H1 (cell line): ENCODE results near the gene KRTAP10-12. TPM values are rescaled to one million over a fixed set of nuclear protein-coding genes. Genes with fewer than 3 reads are reported as not detected.

Source experiments
- CTCF ChIA-PET: fragments of 300-600 bp; sonication (Branson Sonifier 250); formaldehyde crosslinking; loops from one replicate; lab custom pipeline; 2021; ENCODE audit not compliant: partially characterized antibody; lab: Charles Lee
- POLR2A ChIA-PET: fragments of 300-600 bp; sonication (Branson Sonifier 250); formaldehyde crosslinking; loops from one replicate; lab custom pipeline; 2021; ENCODE audit warnings: inconsistent platforms; ENCODE audit not compliant: partially characterized antibody; lab: Charles Lee
- DNase-seq, 2 experiments: peaks; one replicate each; pipeline versions ENCODE4 v3.0.0 to v3.0.0-alpha.2; 2010 to 2022; ENCODE audit warnings: low spot score in 2 of 2, low read depth in 1 of 2, mixed read lengths in 1 of 2
- FAIRE-seq: peaks from 2 replicates; lab custom pipeline; 2011; peaks lifted over from hg19 to GRCh38; lab: Jason Lieb, UNC
- H2AFZ ChIP-seq: 2 replicates; pipeline ENCODE4 v1.8.1; 2012; ENCODE audit warnings: low read length, inconsistent platforms
- H2AK5ac ChIP-seq: 2 replicates; pipeline ENCODE4 v1.6.1; 2013; ENCODE audit warnings: low read depth, low read length
- H2BK120ac ChIP-seq: replicated peaks from 2 replicates; pipeline ENCODE3; 2013; ENCODE audit warnings: low read depth, low read length, inconsistent platforms
- H2BK12ac ChIP-seq: 2 replicates; pipeline ENCODE4 v1.6.1; 2013; ENCODE audit warnings: low read depth, low read length
- H2BK15ac ChIP-seq: 2 replicates; pipeline ENCODE4 v1.6.1; 2013; ENCODE audit warnings: low read length
- H2BK20ac ChIP-seq: 2 replicates; pipeline ENCODE4 v1.6.1; 2013; ENCODE audit warnings: low read length
- H2BK5ac ChIP-seq: 2 replicates; pipeline ENCODE4 v1.6.1; 2013; ENCODE audit warnings: low read depth, low read length
- H3K14ac ChIP-seq: 2 replicates; pipeline ENCODE4 v1.6.1; 2013; ENCODE audit warnings: inconsistent platforms; ENCODE audit not compliant: insufficient read length
- H3K18ac ChIP-seq: 2 replicates; pipeline ENCODE4 v1.6.1; 2013; ENCODE audit warnings: low read length; ENCODE audit errors: extremely low read depth
- H3K23ac ChIP-seq: 2 replicates; pipeline ENCODE4 v1.6.1; 2013; ENCODE audit warnings: inconsistent platforms; ENCODE audit not compliant: insufficient read length
- H3K23me2 ChIP-seq: 2 replicates; pipeline ENCODE4 v1.6.1; 2013; ENCODE audit warnings: low read depth, low read length
- H3K27ac ChIP-seq: 2 replicates; pipeline ENCODE4 v1.6.1; 2011; ENCODE audit warnings: low read depth, low read length, inconsistent platforms
- H3K27me3 ChIP-seq, 4 experiments: replicated peaks in 1 of 4; 1 replicate in 1 of 4; 2 replicates in 3 of 4; pipeline versions ENCODE4 v1.6.1 to v1.8.1; 2011 to 2013; ENCODE audit warnings: low read length in 3 of 4, mild to moderate bottlenecking in 3 of 4, inconsistent platforms in 2 of 4, mixed read lengths in 2 of 4, moderate library complexity in 1 of 4; ENCODE audit not compliant: control insufficient read depth in 3 of 4, insufficient read depth in 3 of 4; ENCODE audit errors: extremely low read depth in 1 of 4
- H3K36me3 ChIP-seq, 4 experiments: 2 replicates each; pipeline versions ENCODE4 v1.6.1 to v1.8.1; 2011 to 2013; ENCODE audit warnings: mild to moderate bottlenecking in 4 of 4, low read length in 3 of 4, moderate library complexity in 2 of 4, control low read depth in 1 of 4, inconsistent platforms in 1 of 4; ENCODE audit not compliant: insufficient read depth in 4 of 4, control insufficient read depth in 2 of 4
- H3K4ac ChIP-seq: replicated peaks from 2 replicates; pipeline ENCODE3; 2013; ENCODE audit warnings: low read length, low read depth, mixed read lengths, inconsistent platforms; ENCODE audit not compliant: insufficient read length
- H3K4me1 ChIP-seq, 4 experiments: replicated peaks in 1 of 4; 1 replicate in 1 of 4; 2 replicates in 3 of 4; pipeline versions ENCODE4 v1.6.1 to v1.8.1; 2011 to 2013; ENCODE audit warnings: low read length in 3 of 4, inconsistent platforms in 2 of 4, mixed read lengths in 1 of 4; ENCODE audit not compliant: insufficient read depth in 4 of 4, control insufficient read depth in 3 of 4
- H3K4me2 ChIP-seq, 2 experiments: 2 replicates each; pipeline versions ENCODE4 v1.6.1 to v1.8.1; 2011 to 2013; ENCODE audit warnings: low read depth in 2 of 2, low read length in 2 of 2, control low read depth in 1 of 2, inconsistent platforms in 1 of 2, mild to moderate bottlenecking in 1 of 2; ENCODE audit not compliant: insufficient read depth in 1 of 2
- H3K4me3 ChIP-seq, 4 experiments: fragments of 200-600, 300-600 bp in 1 of 4; sonication (generic), shearing (Covaris generic), sonication (Bioruptor Twin) in 1 of 4; 2 replicates each; pipeline versions ENCODE4 v1.5.1 to v1.8.1; 2011 to 2016; ENCODE audit warnings: low read length in 4 of 4, low read depth in 3 of 4, control low read depth in 2 of 4, inconsistent platforms in 2 of 4, mild to moderate bottlenecking in 2 of 4, mixed read lengths in 1 of 4, moderate library complexity in 1 of 4; ENCODE audit not compliant: insufficient read depth in 2 of 4; ENCODE audit errors: extremely low read depth in 1 of 4
- H3K56ac ChIP-seq: replicated peaks from 2 replicates; pipeline ENCODE3; 2013; ENCODE audit warnings: low read depth, mild to moderate bottlenecking, mixed read lengths, low read length, inconsistent platforms; ENCODE audit not compliant: insufficient read length
- H3K79me1 ChIP-seq: 2 replicates; pipeline ENCODE4 v1.6.1; 2013; ENCODE audit warnings: low read depth, low read length, control low read depth
- H3K79me2 ChIP-seq, 2 experiments: 2 replicates each; pipeline versions ENCODE4 v1.6.1 to v1.8.1; 2012 to 2013; ENCODE audit warnings: low read length in 2 of 2, mild to moderate bottlenecking in 2 of 2, inconsistent platforms in 1 of 2; ENCODE audit not compliant: insufficient read depth in 2 of 2, control insufficient read depth in 1 of 2
- H3K9ac ChIP-seq, 4 experiments: replicated peaks in 1 of 4; 1 replicate in 1 of 4; 2 replicates in 3 of 4; pipeline versions ENCODE4 v1.6.1 to v1.8.1; 2011 to 2013; ENCODE audit warnings: low read depth in 3 of 4, low read length in 3 of 4, control low read depth in 2 of 4, mild to moderate bottlenecking in 2 of 4, moderate library complexity in 2 of 4, inconsistent platforms in 1 of 4; ENCODE audit errors: extremely low read depth in 1 of 4
- H3K9me3 ChIP-seq, 2 experiments: 2 replicates each; pipeline versions ENCODE4 v1.6.1 to v1.8.1; 2012 to 2013; ENCODE audit warnings: mild to moderate bottlenecking in 2 of 2, moderate library complexity in 2 of 2, control low read depth in 1 of 2, inconsistent platforms in 1 of 2, low read depth in 1 of 2, low read length in 1 of 2, mixed read lengths in 1 of 2; ENCODE audit not compliant: insufficient read depth in 2 of 2
- H4K20me1 ChIP-seq, 2 experiments: replicated peaks in 1 of 2; 2 replicates each; pipeline versions ENCODE3 to v1.8.1; 2011 to 2013; ENCODE audit warnings: inconsistent platforms in 2 of 2, low read length in 2 of 2, mild to moderate bottlenecking in 1 of 2; ENCODE audit not compliant: insufficient read depth in 2 of 2, control insufficient read depth in 1 of 2
- H4K5ac ChIP-seq: 2 replicates; pipeline ENCODE4 v1.6.1; 2013; ENCODE audit warnings: low read length, low read depth, mixed read lengths, inconsistent platforms; ENCODE audit not compliant: insufficient read length
- H4K8ac ChIP-seq: 2 replicates; pipeline ENCODE4 v1.8.0; 2013; ENCODE audit warnings: mild to moderate bottlenecking, moderate library complexity, low read length, inconsistent platforms; ENCODE audit not compliant: insufficient read depth; ENCODE audit errors: extremely low read depth
- H4K91ac ChIP-seq: replicated peaks from 2 replicates; pipeline ENCODE3; 2013; ENCODE audit warnings: low read length, mixed read lengths, inconsistent platforms; ENCODE audit not compliant: insufficient read length
- ASH2L ChIP-seq: fragments of 200-600, 300-600 bp; sonication (generic); IDR thresholded peaks from one replicate; pipeline ENCODE4 v1.7.1; 2017; ENCODE audit warnings: low read length
- ATF2 ChIP-seq: IDR thresholded peaks from 2 replicates; pipeline ENCODE4 v1.6.1; 2012; ENCODE audit warnings: low read length, inconsistent platforms
- BRCA1 ChIP-seq: IDR thresholded peaks from 2 replicates; pipeline ENCODE4 v1.6.1; 2012; ENCODE audit warnings: low read depth, low read length, improper control_type of control experiment
- CBX8 ChIP-seq: fragments of 300-800, 300-1000 bp; sonication (generic); IDR thresholded peaks from 2 replicates; pipeline ENCODE4 v1.7.1; 2016; ENCODE audit warnings: low read depth, low read length, borderline replicate concordance
- CTBP2 ChIP-seq: IDR thresholded peaks from 2 replicates; pipeline ENCODE4 v1.7.0; 2011; ENCODE audit warnings: borderline replicate concordance, mild to moderate bottlenecking, moderate library complexity, mixed read lengths, low read length; ENCODE audit not compliant: insufficient read depth, insufficient read length
- EGR1 ChIP-seq: IDR thresholded peaks from 2 replicates; pipeline ENCODE4 v1.6.1; 2011; ENCODE audit warnings: low read depth, low read length, borderline replicate concordance
- HDAC6 ChIP-seq: IDR thresholded peaks from one replicate; pipeline ENCODE4 v1.7.1; 2012; ENCODE audit warnings: low read depth, mild to moderate bottlenecking, inconsistent platforms, low read length, moderate library complexity
- KDM4A ChIP-seq: IDR thresholded peaks from one replicate; pipeline ENCODE4 v1.7.1; 2012; ENCODE audit warnings: low read depth, mild to moderate bottlenecking, moderate library complexity, low read length, inconsistent platforms; ENCODE audit not compliant: severe bottlenecking
- POLR2A ChIP-seq, 2 experiments: IDR thresholded peaks; 1 replicate in 1 of 2; 2 replicates in 1 of 2; pipeline ENCODE4 v1.6.1; 2011; ENCODE audit warnings: low read depth in 2 of 2, low read length in 2 of 2, mild to moderate bottlenecking in 2 of 2; ENCODE audit errors: control extremely low read depth in 1 of 2
- POLR2AphosphoS5 ChIP-seq: IDR thresholded peaks from 2 replicates; pipeline ENCODE4 v1.6.1; 2011; ENCODE audit warnings: low read depth, low read length
- SIRT6 ChIP-seq: IDR thresholded peaks from one replicate; pipeline ENCODE4 v1.7.1; 2012; ENCODE audit warnings: low read length, inconsistent platforms
- TAF7 ChIP-seq: optimal IDR thresholded peaks from 2 replicates; pipeline ENCODE3; 2011; ENCODE audit warnings: low read depth, mild to moderate bottlenecking, inconsistent platforms, low read length, moderate library complexity, borderline replicate concordance
- WGBS, 2 experiments: shearing (Covaris generic) in 1 of 2; methylation state at CpG; one replicate each; pipeline versions ENCODE4 v1.1.6 to v1.1.7; 2013 to 2015; ENCODE audit warnings: low lambda C conversion rate in 2 of 2, mixed read lengths in 2 of 2, inconsistent platforms in 1 of 2, low coverage in 1 of 2, missing lambda C conversion rate in 1 of 2; ENCODE audit not compliant: insufficient replicate concordance in 2 of 2, insufficient coverage in 1 of 2, insufficient read length in 1 of 2; ENCODE audit errors: extremely low coverage in 1 of 2, missing lambda C conversion rate in 1 of 2; 5-methylcytosine and 5-hydroxymethylcytosine counted together
- polyA plus RNA-seq, 7 experiments: library from polyadenylated mRNA; depleted of rRNA in 3 of 7; stranded (reverse) in 5 of 7; unstranded in 2 of 7; fragments of >200 nt in 5 of 7; fragments of 200-250 nt in 2 of 7; gene quantifications; 1 replicate in 5 of 7; 2 replicates in 1 of 7; 4 replicates in 1 of 7; pipeline versions ENCODE4 v1.2.1 to v1.2.3, GENCODE V29; 2011 to 2013; ENCODE audit warnings: missing spikeins in 2 of 7, mixed read lengths in 2 of 7
- total RNA-seq: library from RNA; stranded (reverse); fragmentation: NEBNext Ultra II Directional; extraction: Animal tissue kit (Norgen Biotek cat#: 25700); gene quantifications from 2 replicates; pipeline ENCODE4 v1.2.1, GENCODE V29; 2021

Gene KRTAP10-12
- total and polyA plus RNA-seq, 2 of the 8 experiments (the other 6 are each of a cell fraction or from before 2014, with no cell fraction given), result not detected

GRCh38 chr21:44724926-44725325 lies 28.0 kb downstream of the KRTAP10-12 start:
- no peak overlapping the region for H3K9ac ChIP-seq
- H3K14ac ChIP-seq, result no peak overlapping the region
- no peak overlapping the region for H3K4ac ChIP-seq
- no peaks in the 10 kb centered on the region for H3K79me2 ChIP-seq
- H2BK5ac ChIP-seq, result no peak overlapping the region
- H3K4me3 ChIP-seq, result no peak overlapping the region
- H3K27ac ChIP-seq, result no peak overlapping the region
- no peak for TF ChIP-seq CTBP2
- TF ChIP-seq SIRT6, result no peak
- no peak for TF ChIP-seq BRCA1
- TF ChIP-seq HDAC6, result no peak
- no peak for TF ChIP-seq TAF7
- TF ChIP-seq POLR2A (IDR thresholded peaks at IDR 0.05; ENCODE audit: control extremely low read depth in 1 of 2, low read depth in 2 of 2, low read length in 2 of 2), result no peak
- TF ChIP-seq CBX8, result no peak
- no peak for TF ChIP-seq KDM4A
- no peak for TF ChIP-seq ATF2
- no peak for TF ChIP-seq ASH2L
- TF ChIP-seq EGR1, result no peak
- TF ChIP-seq POLR2AphosphoS5, result no peak
- no peak overlapping the region; the same call in 1 of the 2 replicates for H4K8ac ChIP-seq
- H3K18ac ChIP-seq, result no peak overlapping the region
- H2BK15ac ChIP-seq, result no peak overlapping the region
- POLR2A ChIA-PET, result interaction anchor here (0.6 to 3.0 kb wide), 3 partner anchors 24 to 87 kb away, joined by 4 to 9 read pairs (median 6); no protein-coding TSS in a partner anchor
- H2AFZ ChIP-seq, result no peak overlapping the region
- no peak overlapping the region for H4K5ac ChIP-seq
- CTCF ChIA-PET, result interaction anchor here (0.6 to 1.1 kb wide), 7 partner anchors 9 to 215 kb away, joined by 3 to 5 read pairs (median 3); no protein-coding TSS in a partner anchor
- no peaks in the 10 kb centered on the region; the same call in 1 of the 2 replicates for H3K23me2 ChIP-seq
- H2BK12ac ChIP-seq, result no peak overlapping the region
- H3K4me2 ChIP-seq, result no peak overlapping the region
- H3K9me3 ChIP-seq, result no peaks in the 10 kb centered on the region; a peak in 1 of 4 replicates
- H3K23ac ChIP-seq, result no peak overlapping the region
- peaks cover 0 to 18% (median 11%) of the 10 kb centered on the region in 4 experiments; a peak in 5 of 7 replicates for H3K4me1 ChIP-seq
- H3K27me3 ChIP-seq, result peaks cover 0 to 17% (median 9%) of the 10 kb centered on the region in 4 experiments; a peak in 6 of 7 replicates
- WGBS, 2 experiments, result 82% methylated on average over 10 of the region's 14 CpGs; no CpG with 5 or more reads in 1 of the 2 experiments
- H3K36me3 ChIP-seq, result no peaks in the 10 kb centered on the region
- H2AK5ac ChIP-seq, result no peak overlapping the region
- no peaks in the 10 kb centered on the region for H3K79me1 ChIP-seq
- DNase-seq, result no peak
- no peaks in the 10 kb centered on the region for H4K20me1 ChIP-seq
- FAIRE-seq, result no peak
- H4K91ac ChIP-seq, result no peak overlapping the region
- no peak overlapping the region for H3K56ac ChIP-seq
- no peak overlapping the region for H2BK20ac ChIP-seq
- H2BK120ac ChIP-seq, result no peak overlapping the region
